ENCODE results near the gene SNRPB.

DNA sequence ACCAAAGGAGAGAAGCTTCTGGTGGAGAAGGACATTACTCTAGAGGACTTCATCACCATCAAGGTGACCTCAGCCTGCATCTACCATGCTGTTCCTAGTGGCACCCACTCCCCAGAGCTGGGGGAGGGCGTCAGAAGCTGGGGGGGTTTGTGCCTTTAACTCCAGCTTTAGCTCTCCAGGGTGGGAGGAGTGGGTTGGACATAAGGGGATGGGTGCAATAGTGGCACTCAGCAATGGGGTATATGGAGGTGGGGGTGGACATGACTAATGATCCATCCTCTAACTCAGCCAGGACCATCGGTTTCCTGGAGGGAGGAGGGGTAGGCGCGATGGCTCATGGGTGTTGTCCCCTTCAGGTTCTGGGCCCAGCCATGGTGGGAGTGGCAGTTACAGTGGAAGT lies 40.1 kb downstream of the SNRPB start:
- TF ChIP-seq EZH2 (IDR thresholded peaks at IDR 0.05; ENCODE audit: borderline replicate concordance, low read depth, low read length, severe bottlenecking), result no peak
- TF ChIP-seq, protein P1, sequence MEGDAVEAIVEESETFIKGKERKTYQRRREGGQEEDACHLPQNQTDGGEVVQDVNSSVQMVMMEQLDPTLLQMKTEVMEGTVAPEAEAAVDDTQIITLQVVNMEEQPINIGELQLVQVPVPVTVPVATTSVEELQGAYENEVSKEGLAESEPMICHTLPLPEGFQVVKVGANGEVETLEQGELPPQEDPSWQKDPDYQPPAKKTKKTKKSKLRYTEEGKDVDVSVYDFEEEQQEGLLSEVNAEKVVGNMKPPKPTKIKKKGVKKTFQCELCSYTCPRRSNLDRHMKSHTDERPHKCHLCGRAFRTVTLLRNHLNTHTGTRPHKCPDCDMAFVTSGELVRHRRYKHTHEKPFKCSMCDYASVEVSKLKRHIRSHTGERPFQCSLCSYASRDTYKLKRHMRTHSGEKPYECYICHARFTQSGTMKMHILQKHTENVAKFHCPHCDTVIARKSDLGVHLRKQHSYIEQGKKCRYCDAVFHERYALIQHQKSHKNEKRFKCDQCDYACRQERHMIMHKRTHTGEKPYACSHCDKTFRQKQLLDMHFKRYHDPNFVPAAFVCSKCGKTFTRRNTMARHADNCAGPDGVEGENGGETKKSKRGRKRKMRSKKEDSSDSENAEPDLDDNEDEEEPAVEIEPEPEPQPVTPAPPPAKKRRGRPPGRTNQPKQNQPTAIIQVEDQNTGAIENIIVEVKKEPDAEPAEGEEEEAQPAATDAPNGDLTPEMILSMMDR (IDR thresholded peaks at IDR 0.05; ENCODE audit: borderline replicate concordance, extremely low read depth, low read length, poor library complexity, severe bottlenecking), result no peak
